Sciatic nerve (tissue), 2 donors: ENCODE data around the gene PEX5L. TPM values are rescaled to one million over a fixed set of nuclear protein-coding genes. Genes with fewer than 3 reads are reported as not detected.

Source experiments
- ATAC-seq: fragments of 200-7000 bp; cut with Tn5 transposase; one replicate; pipeline ENCODE4 v1.9.1; 2020; ENCODE audit warnings: mild to moderate bottlenecking, moderate library complexity
- DNase-seq: peaks from one replicate; pipeline ENCODE4 v3.0.0-alpha.2; 2020; ENCODE audit warnings: low spot score
- intact Hi-C: fragments of 100-400 bp; cut with DNase I; formaldehyde crosslinking; loops from one replicate; pipeline ENCODE4 v1.14.2; 2022
- total RNA-seq: library from RNA; stranded (reverse); fragmentation: NEBNext Ultra II Directional; extraction: Animal tissue kit (Norgen Biotek cat#: 25700); gene quantifications from one replicate; pipeline ENCODE4 v1.2.1, GENCODE V29; 2021
- donor health status: DM: no; HTN: no; CAD: no.
- donor health status: DM: no; HTN: no; CAD: no.

The PEX5L gene
- total RNA-seq, 1 donor from 2014 or later = 70.6 TPM

DNA sequence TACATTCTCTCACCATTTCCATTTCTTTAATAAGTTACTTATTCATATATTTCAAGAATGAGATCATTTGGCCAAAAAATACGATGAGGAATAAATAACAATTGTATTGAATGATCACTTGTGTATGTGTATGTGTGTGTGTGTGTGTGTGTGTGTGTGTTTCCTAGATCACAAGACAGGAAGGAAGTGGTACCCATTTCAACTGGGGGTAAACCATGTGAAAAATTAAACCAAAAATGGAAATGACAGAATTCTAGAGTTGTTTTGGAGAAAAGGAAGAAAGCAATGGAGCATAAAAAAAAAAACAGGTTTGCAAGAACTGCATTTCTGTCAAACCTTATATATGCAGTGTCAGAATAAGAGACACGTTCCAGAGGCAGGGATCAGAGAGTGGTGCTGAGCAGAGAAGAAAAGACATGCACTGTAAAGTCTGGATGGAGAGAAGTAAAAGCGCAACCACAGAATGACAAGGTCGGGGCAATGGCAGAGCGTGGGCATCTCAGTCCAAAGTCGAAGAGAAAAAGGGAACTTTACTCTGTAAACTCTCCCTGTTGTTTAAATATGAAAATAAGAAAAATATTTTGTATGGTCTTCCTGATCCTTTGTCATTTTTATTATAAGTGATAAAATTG lies 75.5 kb downstream of the PEX5L start:
- ATAC-seq (no peak), DNase-seq (no peak)
- intact Hi-C loops = loop anchor here (5.0 kb wide), 1 partner anchor 494 kb away; no protein-coding TSS in a partner anchor

DNA sequence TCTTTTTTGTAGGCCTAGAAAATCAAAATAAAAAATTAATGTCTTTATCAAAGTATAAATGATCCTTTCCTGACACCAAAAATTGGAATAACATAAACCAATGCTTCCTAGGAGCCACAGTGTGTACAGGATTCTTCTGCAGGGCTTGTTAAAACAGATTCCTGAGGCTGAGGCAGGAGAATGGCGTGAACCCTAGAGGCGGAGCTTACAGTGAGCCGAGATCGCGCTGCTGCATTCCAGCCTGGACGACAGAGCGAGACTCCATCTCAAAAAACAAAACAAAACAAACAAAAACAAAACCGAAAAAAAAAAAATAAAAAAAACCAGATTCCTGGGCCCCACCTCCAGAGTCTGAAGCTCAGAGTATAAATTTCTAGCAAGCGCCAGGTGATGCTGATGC lies 78.0 kb downstream of the PEX5L start:
- ATAC-seq (no peak), DNase-seq (no peak)
- intact Hi-C loops = no loop called here

DNA sequence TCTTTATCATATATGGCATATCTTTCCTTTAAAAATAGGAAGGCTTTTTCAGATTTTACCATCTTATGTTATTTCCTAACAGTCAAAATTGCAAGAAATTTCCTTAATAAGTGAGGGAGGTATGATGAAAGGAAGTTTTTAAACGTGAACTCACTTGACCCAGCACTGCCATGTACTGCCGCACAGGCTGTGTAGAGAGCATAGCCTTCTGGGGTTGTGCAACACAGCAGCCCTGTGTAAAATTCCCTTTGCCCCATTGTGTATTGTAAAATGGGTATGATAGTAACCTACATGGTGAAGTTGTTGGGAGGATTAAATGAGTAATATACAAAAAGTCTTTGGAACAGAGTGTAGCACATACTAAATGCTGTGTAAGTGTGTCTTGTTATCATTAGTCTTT lies 78.6 kb downstream of the PEX5L start:
- DNase-seq (no peak), ATAC-seq (no peak)
- intact Hi-C loops = no loop called here

DNA sequence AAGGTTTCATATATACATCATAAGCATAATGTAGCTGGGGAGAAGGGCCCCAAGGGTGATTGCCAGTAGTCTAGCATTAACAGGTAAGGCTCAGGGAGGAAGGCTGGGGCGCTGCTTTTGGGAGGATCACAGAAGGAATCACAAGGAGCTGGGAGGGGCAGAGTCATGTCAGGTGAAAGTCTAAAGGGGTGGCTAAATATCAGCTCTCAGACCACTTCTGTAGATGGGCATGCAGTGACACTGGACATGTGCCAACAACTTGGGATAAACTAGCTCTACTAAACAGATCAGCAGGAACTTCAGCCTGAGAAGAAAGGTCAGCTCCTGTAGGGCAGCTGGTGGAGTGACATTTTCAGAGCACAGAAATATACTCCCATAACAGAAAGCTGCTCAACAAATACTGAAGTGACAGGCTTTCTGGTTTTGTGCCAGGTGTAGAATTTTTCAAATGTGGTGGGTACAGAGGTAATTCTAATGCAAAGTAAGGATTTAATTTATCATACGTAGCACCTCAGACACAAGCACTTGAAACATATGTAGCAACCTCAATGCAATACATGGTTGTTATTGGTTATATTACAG lies 79.4 kb downstream of the PEX5L start:
- DNase-seq (no peak), ATAC-seq (no peak)
- intact Hi-C loops = no loop called here

DNA sequence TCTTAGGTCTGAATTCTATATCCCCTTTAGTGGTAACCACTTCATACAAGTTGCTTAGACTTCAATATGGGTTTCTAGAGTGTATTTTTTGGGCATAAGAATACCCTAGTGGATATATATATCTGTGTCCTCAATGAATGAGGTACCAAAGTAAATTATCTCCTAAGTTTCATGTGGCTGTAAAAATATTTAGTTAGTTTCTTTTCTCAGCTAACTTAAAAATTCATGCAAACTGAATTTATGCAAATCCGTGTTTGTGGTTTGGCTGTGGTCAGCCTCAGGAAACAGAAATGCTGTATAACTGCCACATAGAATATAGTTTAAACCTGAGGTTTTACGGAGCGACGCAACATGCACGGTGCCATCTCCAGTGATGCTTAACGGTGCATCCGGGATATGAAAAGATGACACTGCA lies 80.3 kb downstream of the PEX5L start:
- ATAC-seq = no peak
- intact Hi-C loops = no loop called here
- DNase-seq = no peak

DNA sequence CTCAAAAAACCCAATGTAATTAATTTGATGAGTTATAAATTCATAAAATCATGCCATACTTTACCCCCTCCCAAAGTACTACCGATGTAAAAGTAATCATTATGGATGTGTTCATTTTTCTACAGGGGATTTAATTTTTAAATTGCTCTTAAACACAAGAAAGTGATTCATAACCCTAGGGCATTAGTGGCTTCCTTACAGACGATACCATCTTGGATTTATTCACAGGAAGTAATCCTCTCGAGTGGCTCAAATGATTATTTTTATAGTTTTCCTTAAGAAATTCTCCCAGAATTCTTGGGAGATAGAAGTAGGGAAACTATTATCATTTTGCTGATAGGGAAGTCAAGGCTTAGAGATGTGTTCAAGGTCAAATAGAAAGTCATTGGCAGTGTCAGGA lies 80.9 kb downstream of the PEX5L start:
- ATAC-seq (no peak), DNase-seq (no peak)
- intact Hi-C loops = no loop called here

DNA sequence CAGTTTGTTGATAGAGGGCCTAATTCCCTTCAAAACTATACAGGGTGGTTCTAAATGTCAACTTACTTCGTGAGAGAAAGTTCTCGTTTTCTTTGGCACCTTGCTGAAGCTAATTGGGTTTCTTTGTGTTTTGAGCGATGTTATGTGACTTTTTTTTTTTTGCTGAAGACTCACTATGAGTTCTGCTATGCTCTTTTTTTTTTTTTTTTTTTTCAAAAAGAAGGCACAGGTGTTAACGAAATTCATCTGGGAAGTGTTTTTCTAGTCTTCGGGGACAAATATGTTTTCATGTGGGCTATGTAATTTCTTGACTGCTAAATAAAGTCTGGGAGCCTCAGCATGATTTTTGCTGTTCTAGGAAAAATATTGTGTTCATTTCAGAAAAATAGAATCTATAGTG lies 81.5 kb downstream of the PEX5L start:
- intact Hi-C loops = no loop called here
- no peak for DNase-seq
- ATAC-seq = no peak

DNA sequence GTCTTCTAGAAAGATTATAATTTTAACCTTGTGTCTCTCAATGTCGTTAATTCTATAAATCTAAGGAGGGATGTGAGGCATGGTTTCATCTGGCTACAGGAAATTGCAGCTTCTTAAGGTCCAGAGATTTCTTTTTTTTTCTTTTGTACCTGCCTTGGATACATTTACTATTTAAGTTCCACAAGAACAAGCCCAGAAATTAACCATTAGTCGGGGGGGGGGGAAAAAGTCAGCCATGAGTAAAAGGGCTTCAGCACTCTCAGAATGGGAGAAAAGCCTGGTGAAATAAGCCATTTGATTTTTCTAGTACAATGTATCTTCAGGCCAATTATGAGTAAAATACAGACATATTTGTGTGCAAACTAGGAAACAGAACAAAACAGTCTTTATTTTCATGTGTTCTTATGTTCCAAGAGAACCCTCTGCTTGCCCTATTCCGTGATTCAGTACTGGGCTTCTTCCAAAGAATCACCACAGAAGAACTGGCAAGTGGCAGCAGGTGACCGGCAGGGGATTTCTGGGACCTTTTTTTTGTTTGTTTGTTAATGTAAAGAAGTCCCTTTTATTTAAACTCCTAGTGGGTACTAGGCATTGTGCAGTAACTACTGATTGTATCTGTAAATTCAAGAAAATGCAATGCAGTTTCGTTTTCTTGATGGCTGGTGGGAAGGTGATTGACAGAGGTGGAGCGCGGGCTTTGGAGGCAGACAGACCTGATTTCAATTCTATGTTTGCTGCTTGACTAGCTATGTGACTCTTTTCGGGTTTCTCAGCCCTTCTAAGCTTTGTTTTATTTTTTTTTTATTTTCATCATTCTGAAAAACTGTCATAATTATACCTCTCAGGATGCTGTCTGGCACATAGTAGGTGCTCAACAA lies 82.5 kb downstream of the PEX5L start:
- ATAC-seq = peak; percentile 47
- DNase-seq = no peak
- intact Hi-C loops = no loop called here

DNA sequence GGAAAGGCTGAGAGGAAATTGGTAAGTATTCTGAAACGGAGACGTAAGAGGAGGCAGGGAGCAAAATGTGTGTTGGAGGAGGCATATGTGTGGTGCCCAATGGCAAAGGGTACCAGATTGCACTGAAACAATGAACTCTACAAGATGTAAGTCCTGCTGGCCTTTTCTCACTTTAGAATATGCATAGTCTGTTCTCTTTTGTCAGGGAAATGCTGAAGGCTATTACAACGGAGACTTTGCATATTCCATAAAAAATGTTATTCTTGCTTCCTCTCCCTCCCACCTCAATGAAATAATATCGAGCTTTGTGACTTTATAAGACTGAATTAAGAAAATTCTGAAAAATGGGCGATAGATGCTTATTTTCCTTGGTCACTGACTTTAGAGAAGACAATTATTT lies 85.9 kb downstream of the PEX5L start:
- intact Hi-C loops = no loop called here
- no peak for ATAC-seq
- DNase-seq = no peak

DNA sequence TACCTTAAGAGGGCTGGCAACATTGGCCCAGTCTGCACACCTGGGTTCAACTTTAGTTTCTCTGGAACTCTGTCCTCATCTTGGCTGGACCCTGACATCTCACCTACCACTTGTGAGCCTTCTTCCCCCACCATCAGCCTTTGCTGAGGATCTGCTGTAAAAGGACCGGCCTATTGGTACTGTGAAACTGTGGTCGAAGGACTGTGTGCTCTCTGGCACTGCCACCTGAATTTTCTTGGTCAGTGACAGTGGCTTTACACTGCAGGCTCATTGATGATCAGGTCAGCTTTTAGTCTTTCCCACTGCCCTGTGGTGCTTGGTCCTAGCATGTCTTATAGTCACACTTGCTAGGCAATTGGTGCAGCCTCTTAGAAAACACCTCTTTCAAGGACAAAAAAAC lies 86.9 kb downstream of the PEX5L start:
- intact Hi-C loops = no loop called here
- DNase-seq (no peak), ATAC-seq (no peak)

DNA sequence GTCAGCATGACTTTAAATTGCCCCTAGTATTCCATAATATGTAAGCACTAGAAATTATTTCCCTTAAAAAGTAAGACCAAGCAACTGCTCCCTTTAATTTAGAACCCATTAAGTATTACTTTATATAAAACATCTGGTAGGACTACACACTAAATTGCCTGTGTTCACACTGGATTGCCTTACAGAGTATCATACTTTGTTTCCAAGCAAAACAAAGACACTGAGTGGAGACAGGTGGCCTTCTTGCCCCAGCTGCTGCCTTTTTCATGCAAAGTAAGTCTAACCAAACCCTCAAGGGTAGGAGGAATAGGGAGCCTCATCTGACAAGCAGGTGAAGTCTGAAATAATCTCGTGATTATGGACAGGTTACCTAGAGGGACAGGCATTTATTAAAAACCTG lies 87.3 kb downstream of the PEX5L start:
- no peak for DNase-seq
- intact Hi-C loops = no loop called here
- peak; percentile 78 for ATAC-seq

DNA sequence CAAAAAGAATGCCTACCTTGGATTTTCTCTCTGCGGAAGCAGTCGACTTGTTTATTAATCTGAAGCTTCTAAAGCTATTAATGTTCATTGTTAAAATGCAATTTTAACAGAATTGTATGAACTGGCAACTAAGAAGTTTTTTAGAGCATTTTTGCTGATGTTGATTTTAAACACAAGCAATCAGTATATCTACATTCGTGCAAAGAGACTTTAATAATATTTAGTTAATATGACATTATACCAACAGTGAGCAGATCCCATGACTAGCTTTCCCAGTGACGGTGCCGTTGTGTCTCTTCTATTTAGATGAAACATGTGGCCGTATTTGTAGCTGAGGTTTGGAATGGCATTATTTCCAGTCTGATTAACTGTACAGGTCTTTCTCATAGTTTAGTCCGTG lies 88.0 kb downstream of the PEX5L start:
- DNase-seq = no peak
- intact Hi-C loops = no loop called here
- no peak for ATAC-seq

DNA sequence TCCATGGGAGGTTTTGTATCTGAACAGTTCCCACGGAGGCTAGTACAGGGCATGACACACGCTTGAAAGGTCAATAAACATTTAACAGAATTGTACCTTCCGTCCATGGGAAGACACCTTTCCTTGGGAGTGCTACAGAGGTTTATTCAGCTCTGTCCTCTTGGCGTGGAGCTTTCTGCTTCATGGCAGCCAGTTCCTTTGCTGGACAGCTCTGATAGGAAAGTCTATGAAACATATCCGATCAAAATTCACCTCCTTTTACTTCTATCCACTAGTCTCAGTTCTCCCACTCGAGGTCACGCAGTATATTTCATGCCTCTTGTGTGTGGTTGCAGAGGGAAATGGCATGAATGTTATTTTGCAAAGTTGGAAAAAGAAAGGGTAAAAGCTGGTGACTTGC lies 91.2 kb downstream of the PEX5L start:
- ATAC-seq = no peak
- intact Hi-C loops = no loop called here
- DNase-seq = no peak

DNA sequence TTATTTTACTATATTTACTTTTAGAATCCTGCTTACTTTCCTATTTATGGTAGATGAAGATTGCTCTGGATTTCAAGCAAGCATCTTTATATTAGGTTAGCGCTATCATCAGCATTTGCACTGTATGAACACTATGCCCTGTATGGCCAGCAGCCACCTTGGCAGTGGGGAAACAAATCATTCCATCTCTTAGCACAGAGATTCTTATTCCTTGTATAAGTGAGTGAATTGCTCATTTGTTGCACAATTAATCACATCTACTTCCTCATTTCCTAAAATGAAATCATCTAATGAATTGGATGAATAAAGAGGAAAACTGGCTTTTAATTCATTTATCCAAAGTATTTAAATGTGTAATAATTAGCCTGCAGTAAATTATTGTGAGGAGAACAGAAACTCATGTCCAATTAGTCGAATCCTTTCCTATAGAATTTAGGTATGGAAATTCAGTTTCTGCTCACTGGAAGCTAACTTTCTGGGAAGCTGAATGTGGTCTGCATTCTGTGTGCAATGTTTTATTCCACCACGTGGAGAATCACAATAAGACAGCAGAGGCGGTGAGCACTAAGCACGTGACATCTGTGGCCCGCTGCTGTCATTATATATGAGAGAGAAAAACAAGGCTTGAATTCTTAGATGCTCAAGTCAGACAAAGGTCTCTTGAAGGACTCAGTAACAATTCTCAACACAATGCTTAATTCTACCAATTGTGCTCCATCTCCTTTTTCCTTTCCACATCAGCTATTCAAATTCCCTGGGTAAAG lies 93.4 kb downstream of the PEX5L start:
- peak; percentile 56 for ATAC-seq
- intact Hi-C loops = no loop called here

DNA sequence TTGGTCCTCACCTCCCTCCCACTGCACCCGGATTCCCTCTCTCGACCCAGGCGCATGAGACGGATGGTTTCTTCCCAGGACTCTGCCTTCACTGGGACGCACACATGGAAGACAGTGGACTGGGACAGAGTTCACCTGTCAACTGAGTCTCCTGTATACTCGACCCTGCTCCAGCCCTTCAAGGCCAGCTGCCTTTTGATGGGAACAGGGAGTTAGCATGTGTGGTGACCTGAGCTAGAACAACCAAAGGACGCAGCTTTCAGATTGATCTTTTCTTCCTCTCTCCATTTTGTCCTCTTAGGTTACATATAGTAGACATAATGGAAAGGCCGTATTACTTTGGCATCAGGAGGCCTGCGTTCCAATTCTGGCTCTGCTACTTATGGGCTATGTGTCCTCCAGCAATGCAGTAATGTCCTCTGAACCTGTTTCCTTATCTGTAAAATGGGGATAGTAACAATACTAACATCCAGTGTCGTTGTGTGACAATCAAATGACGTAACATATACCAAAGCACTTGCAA lies 94.1 kb downstream of the PEX5L start:
- DNase-seq (no peak), ATAC-seq (peak; percentile 40)
- intact Hi-C loops = no loop called here

More for the DNA sequence above, 93.4 kb downstream of the PEX5L start:
- DNase-seq = no peak

DNA sequence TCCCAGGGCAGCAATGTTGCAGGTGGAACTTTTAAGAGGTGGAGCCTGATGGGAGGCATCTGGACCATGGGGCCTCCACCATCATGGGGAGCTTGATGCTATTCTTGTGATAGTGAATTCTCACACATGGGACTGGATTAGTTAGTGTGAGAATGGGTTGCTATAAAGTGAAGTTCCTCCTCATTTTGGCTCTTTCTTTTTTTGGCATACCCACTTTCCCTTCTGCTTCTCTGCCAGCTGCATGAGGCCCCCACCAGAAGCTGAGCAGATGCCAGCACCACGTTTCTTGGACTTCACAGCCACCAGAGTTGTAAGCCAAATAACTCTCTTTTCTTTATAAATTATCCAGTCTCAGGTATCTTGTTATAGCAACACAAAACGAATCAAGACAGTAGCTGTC lies 101.0 kb downstream of the PEX5L start:
- intact Hi-C loops = no loop called here
- no peak for ATAC-seq

DNA sequence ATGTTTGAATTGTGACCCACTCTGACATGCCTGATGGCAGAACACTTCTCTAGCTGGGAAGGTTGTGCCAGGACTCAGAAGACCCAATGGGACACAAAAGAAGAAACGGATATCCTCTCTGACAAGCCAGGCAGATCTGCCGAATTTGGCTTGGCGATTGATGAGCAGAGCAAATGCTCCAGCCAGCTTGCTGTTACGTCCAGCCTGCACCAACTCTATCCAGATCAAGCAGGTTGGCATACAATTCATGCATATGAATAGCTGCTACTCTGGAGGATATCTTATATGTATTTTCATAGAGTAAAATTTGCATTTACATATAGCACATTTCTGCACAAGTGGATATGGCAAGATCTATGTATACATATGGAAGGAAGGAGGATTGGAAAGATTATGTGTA lies 102.8 kb downstream of the PEX5L start:
- ATAC-seq (no peak), DNase-seq (no peak)
- intact Hi-C loops = no loop called here

More for the DNA sequence above, 101.0 kb downstream of the PEX5L start:
- DNase-seq = no peak

DNA sequence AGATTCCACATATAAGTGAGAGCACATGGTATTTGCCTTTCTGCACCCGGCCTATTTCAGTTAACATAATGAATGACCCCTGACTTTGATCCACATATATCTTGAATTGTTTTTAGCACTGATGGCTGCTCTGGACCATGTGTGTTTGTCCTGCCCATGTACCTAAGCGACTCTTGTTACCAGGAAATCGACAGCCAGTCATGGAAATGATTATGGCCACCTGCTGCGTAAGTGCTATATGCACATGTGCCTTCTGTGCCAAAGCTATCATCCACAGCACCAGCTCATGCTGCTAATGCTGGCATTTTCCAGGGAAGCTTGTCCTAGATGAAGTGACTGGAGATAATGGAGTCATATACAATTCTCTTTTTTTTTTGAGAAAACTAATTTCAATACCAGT lies 103.7 kb downstream of the PEX5L start:
- intact Hi-C loops = no loop called here
- DNase-seq (no peak), ATAC-seq (no peak)

DNA sequence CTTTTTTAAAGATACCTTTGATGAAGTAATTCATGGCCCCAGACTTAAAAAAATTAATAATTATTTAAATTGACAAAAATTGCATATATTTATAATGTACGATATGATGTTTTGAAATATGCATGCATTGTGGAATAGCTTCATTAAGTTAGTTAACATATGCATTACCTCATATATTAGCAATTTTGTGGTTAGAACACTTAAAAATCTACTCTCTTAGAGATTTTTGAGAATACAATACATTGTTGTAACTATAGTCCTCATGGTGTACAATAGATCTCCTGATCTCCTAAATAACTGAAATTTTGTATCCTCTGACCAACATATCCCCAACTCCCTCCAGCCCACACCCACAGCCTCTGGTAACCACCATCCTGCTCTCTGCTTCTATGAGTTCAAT lies 104.1 kb downstream of the PEX5L start:
- DNase-seq = no peak
- intact Hi-C loops = no loop called here
- ATAC-seq = no peak
